Stimulated activated CD8-positive, alpha-beta memory T cell treated with anti-CD3 and anti-CD28 coated beads, Interleukin-2, amount 100 ng/mL, for 48 hours (primary cell): ENCODE measurements around the gene PPP1R13B.
"Not testable (repeated sequence)": the region's sequence is repeated elsewhere in the genome, so short reads cannot be mapped to it uniquely, and the experiment has no call there.

Experiments
- DNase-seq, 2 donors: peaks; one replicate each; pipeline ENCODE4 v3.0.0-alpha.2; 2020; ENCODE audit warnings: low read depth in 2 of 2

The PPP1R13B gene

DNA sequence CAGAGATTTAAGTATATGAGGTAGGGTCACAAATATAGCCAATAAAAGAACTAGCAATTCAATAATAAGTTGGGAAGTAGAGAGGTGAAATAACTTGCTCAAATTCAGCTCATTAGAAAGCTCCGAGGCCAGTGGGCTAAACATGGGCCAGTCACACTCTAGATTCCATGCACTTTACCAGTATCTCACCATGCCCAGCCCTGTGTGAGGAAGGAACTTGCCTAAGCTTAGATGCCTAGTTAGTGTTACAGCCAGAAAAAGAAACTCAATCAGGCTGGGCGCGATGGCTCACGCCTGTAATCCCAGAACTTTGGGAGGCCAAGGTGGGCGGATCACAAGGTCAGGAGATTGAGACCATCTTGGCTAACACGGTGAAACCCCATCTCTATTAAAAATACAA is 71.1 kb downstream of the PPP1R13B start:
- not testable (repeated sequence) for DNase-seq

DNA sequence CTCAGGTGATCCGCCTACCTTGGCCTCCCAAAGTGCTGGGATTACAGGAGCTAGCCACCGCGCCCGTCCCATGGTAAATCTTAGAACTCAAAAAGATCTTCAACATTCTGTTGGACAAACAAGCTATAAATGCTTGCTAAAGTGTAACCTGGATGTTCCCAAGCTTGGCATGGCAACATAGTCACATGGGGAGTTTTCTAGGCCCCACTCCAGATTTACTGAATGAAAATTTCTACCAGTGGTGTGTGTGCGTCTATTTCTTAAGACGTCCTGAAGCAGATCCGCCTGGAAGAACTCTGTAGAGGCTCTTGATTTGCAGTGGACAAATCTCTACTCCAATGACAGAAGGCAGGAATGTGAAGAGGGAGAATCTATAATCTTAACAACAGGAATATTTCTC is 71.9 kb downstream of the PPP1R13B start:
- no peak for DNase-seq

DNA sequence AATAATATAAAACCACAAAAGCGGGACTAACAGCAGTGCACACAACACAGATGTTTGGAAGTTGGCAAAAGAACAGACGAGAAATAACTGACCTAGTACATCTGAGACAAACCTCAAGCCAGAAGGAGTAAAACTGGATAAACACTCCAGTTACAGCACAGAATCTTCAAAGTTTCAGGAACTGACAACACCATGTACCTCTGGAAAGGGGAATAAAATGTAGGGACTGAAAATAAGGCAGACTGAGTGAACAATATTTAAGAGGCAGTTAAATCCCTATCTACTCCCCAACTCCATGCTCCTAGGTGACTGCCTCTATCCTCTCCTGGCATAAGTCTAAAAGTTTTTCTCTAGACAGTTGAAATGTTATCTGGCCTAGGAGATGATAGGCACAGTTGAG is 73.9 kb downstream of the PPP1R13B start:
- no peak for DNase-seq

DNA sequence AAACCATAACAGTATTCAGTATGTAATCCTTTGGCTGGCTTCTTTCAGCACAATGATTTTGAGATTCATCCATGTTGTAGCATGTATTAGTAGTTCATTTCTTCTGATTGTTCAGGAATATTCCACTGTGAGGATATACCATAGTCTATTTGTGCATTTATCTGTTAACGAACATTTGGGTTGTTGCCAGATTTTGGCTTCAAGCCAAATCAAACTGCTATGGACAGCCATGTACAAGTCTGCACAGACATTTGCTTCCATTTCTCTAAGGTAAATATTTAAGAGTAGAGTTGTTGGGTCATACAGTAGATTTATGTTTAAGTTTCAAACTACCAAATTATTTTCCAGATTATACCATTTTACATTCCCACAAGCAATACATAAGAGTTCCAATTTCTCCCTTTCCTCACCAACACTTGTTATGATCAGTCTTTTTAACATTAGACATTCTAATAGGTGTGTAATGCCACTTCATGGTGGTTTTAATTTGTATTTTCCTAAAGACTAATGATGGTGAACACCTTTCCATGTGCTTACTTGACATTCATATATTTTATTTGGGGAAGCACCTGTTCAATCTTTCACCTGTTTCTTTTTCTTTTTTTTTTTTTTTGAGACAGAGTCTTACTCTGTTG is 75.2 kb downstream of the PPP1R13B start:
- DNase-seq: no peak

DNA sequence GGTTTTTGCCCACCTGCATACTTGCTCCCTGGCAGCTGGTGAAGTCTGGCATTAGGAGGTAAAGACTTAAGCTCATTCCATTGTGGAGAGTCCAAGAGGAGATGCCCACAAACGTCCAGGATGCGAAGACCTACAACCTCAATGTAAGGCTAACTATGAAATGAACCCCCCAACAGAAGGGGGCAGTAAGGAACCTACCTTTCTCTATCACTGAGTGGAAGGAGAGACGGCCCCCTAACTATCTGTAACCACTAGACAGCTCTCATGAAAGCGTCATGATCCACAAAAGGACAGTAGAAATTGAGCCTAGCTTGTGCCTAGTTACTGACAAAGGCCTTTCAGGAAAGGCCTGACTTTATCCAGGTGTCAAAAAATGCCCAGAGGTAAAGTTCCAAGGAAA is 76.5 kb downstream of the PPP1R13B start:
- DNase-seq: no peak

DNA sequence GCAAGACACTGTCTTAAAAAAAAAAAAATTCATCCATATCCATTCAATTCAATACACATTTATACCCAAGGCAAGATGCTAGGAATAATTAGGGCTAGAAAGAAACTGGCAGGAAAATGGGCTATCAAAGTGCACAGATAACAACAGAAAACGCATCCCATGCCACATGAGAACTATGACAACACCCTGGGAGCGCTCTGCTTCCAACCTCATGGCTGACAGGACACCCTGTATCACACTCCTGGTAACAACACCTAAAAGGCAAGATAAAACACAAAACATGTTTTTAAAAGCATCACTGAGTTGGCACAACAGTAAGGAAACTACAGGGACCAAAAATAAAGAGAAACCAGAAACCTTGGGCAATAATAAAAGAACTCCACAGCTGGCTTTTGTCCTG is 76.9 kb downstream of the PPP1R13B start:
- DNase-seq: no peak

DNA sequence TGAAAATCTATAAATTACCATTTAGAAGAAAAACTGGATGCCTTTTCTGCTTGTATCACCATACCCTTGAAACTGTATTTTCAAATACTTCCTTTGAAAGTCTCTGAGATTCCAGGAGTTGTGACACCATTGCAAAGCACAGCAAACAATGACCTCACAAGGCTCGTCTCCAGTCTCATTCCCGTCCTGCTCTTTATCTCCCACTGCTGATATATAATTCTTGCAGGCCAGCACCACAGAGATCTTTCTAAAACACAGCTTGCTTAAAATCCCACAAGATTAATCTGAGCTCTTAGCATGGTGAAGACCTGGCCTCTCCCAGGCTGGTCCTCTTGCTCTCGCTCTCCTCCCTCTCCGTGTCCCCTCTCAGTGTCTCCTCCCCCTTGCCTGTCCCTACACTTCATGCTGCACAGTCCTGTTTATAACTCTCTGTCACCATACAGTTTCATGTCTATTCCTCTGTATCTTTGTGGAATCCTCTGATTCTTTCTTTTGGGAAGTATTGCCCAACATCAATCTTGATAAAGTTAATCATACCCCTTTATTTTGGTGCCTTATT is 80.0 kb downstream of the PPP1R13B start:
- no peak for DNase-seq

DNA sequence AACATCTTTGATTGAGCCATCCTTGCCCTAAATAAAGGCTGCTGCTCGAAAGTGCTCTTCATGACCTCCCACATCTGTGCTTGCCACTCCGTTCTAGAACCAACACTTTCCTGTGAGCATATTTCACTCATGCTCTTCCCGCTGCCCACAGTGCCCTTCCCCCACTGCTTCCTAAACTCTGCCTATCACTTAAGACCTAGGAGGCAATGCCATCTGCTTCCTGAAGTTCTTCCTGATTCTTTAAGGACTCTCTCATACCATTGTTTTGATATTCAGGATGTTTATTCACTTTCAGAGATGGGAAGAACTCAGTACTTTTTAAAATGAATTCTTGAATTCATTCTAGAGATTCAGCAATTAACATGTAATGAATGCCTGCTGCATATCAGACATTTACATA is 81.8 kb downstream of the PPP1R13B start:
- no peak for DNase-seq

DNA sequence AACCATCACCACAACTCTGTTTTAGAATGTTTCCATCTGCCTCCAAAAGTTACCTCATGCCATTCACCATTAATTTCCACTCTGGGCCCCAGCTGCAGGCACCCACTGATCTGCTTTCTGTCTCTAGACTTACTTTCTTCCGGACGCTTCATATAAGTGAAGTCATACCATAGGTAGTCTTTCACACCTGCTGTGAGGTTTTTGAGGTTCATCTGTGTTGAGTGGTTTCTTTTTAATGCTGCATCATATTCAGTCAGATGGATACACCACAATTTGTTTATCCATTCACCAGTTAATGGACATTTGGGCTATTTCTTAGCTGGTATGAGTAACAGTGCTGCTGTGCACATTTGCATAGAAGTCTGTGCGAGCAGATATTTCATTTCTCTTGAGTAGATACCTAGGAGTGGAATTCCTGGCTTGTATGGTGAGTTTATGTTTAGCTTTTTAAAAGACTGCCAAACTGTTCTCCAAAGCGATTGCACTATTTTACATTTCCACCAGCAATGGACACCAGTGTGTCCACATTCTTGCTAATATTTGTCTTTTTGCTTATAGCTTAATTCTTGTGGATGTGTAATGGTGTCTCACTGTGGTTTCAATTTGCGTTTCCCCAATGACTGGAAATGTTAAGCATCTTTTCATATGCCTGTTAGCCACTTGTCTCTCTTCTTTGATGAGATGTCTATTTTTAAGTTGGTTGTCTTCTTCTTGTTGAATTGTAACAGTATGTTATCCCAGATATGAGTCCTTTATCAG is 83.5 kb downstream of the PPP1R13B start:
- DNase-seq: no peak

DNA sequence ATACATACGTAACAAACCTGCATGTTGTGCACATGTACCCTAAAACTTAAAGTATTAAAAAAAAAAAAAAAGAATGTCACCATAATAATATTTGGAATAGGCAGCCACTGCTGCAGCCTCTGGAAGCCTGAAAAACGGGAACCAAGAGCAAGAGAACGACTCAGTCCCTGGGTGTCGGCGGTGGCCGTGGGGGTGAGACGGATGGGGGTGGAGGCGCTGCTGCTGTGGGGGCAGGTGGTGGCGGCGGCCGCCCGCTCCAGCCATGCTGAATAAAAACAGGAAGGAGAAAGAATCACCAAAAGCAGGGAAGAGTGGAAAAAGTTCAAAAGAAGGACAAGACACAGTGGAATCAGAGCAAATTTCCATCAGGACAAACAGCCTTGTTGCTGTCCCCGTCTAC is 84.8 kb downstream of the PPP1R13B start:
- DNase-seq: no peak

DNA sequence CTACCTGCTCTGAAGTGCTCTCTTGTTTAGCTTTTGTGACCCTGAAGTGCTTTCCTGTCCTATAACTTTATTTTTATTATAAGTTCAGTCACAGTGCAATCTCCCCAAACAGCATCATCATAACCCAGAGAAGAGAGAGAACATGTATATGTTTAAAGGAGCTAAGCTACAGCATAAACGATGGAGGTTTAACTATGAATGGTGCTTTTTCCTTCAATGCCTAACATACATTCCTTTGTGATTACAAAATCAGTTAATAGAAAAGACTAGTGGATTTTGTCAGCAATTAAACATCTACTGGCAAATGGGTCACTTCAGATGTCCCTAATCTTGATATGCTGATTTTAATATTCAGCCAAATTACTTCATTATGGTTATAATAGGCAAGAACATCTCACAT is 85.3 kb downstream of the PPP1R13B start:
- no peak for DNase-seq

DNA sequence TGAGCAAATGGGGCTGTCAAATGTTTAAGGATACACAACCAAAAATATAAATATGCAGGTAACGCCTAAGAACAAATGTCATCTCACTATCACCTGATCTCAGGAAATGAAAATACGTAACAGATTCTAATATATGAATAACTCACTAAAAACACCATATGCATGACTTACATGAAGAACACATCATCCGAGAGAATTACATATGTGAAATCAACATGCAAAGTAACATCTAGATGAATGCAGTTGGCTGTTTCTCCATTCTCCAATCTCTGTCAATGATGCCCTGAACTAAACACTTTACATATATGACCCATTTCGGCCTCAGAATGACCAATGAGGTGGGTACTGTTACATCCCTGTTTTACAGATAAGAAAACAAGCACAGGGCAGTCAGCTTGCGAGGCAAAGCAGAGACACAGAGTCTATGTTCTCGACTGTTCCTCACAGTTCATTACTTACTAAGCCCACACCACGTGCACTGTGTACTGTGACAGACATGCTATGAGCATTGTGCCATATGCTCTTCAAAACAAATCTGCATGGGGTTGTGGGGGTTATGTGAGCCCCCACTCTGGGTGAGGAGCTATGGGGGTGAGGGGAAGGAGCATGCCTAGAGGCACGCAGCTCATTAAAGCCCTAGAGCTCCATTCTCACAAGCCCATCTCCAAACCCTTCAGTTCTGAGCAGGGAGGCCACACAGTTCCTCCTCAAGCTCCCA is 89.2 kb downstream of the PPP1R13B start:
- DNase-seq: no peak

DNA sequence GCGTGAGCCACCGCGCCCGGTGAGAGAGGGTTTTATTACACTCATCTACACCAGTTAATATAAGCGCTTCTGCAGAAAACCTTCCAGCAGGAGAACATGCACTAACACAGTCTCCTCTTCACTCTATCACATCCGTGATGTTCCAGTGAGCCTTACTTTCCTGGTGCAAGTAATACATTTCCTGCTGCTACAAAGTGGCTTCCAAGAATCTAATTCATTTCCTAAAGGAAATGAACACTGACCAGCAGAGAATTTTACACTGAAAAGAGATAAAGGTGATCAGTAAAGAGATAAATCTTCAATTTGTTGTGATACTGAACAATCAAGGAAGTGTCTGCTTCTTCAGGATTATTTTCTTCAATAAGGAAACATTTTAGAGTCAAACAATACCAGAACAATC is 92.3 kb downstream of the PPP1R13B start:
- DNase-seq: no peak

DNA sequence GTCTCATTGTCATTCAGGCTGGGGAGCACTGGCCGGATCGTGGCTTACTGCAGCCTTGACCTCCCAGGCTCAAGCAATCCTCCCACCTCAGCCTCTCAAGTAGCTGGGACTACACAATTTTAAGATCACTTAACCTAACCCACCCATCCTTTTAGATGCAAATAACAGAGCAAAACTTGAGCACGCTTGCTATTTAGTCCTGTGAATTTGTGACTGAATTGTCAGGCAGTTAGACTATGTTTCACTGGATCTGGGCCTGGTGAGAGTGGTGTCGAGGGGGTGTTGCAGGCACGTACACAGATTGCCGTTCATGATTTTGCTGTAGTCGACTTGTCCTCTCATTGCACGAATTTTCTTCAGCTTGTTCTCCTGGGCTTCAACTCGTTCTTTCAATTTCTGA is 93.6 kb downstream of the PPP1R13B start:
- no peak for DNase-seq

DNA sequence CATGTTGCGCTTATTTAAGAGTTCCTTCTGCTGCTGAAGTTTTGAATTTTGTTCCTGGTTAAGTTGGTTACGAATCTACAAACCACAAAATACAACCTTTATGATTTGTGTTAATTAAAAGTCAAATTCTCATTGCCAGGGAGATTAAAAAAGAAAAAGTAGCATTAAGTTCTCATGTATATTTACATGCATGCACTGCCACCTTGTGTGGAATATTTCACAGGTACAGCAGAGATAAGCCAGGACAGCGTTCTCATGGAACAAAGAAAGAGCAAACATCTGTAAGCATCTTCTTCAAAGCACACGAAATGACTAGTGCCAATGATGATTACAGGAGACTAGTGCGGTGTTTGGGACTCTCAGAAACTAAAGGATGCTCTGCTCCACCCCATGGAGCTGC is 97.5 kb downstream of the PPP1R13B start:
- no peak for DNase-seq

DNA sequence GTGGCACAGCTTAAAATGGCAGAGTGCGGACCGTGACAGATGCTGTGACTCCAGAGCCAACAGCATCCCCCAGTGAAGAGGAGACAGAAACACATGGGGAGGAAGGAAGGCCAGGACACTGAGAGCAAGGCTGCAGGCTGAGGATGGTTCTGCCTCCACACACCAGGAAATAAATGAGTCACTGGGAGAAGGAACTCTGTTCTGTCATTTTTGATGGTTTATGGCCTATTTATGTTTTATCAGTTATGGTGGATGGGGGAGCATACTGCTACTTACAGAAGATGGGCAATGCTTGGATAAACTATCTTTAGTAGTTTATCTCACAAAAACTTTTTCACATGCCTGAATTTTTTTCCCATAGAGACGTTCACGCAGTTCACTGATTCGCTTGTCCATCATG is 97.9 kb downstream of the PPP1R13B start:
- DNase-seq: no peak

DNA sequence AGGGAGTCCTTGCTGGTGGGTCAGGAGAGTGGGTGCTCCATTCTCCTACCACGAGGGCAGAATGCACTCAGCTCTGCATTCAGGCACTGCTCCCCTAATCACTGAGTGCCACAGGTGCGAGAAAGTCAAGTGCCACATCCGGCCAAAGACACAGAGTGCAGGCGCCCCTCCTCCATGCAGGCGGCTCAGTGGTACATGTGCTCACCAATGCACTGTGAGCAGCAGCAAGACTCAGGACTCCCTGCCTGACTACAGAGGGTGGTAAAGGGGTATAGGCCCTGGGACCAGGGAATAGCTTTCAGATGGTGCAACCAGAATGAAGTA is 98.9 kb downstream of the PPP1R13B start:
- peak; percentile 27 to 39 for DNase-seq

DNA sequence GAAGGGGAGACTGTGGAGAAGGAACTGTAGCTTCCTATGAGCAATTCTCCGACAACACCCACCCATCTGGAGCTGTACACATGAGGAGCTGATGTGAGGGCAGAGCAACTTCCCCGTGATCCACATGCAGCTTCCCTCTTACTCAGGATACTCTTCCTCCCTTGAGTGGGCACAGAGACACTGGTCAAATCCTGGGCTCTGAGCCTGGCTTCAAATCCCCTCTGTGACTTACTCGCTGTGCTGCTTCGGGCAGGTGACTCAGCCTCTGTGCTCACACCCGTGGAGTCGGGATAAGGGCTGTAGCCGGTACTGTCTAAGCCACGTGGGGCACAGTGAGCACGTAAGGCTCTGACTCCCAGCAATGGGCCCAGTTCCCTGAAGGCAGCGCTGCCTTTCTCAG is 100.7 kb downstream of the PPP1R13B start:
- DNase-seq: no peak

DNA sequence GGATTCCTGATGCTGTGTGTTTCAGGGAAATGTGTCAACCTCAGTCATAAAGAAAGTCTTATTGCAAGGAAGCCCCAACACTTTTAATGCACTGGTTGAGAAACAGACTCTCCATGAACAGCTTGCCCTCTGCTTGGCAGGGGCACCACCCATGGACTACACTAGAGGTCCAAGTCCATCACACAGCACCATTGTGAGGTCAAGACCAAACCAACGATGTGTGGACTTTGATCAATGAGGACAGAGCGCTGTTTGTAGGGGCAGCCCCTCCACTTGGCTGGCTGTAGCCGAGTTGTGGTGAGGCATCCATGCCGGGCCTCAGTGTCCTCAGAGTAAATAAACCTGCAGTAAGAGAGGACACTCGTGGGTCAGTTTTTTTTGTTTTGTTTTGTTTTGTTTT is 102.0 kb downstream of the PPP1R13B start:
- no peak for DNase-seq

DNA sequence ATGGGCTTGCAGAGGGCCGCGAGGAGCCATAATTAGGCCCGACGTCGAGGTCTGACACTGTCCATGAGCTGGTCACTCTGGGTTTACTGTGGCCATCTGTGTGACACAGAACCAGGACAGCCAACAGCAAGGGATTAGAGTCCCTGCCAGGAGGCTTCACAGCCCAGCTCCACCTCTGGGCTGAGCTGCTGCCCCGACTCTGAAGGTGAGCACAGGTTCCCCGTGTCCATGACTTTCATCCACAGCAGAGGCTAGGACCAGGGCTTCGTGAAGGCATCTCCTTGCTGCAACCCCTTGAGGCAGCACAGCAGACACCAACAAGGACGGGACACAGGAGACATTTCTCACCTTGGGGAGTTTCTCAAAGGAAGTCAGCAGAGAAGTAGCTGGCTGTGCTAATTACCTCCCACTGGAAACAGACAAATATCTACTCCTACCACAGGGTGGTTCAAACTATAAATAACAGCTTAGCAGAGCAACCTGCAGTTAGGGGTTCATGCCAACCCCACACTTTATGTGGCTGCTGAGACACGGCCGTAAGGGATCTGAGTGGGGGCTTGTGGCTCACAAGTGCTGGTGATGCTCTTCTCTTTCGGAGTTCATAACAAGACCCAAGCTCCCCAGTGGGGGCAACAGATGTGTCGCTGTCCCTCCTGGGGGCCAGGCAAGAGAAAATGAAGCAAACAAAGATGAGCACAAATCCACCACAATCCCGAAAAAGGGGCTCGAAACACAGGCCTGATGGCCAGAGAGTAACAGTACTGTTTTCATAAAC is 102.6 kb downstream of the PPP1R13B start:
- DNase-seq: no peak

DNA sequence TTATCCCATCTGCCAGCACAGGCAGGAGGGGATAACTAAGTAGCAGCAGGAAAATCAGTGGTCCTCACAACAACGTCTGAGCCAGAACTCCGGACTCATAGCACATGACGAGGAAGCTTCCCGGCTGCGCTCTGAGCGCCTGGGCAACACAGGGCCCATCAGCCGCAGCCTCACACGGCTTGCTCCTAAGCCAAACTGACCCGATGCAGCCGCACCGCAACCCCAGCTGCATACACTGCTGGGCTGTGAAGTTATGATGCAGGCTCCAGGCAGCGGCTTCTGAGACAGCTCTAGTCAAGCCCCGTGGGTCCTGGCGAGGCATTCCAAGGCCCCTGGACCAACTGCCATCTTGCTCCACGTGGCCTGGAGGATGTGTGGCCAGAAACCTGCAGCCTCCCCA is 103.7 kb downstream of the PPP1R13B start:
- no peak for DNase-seq
